NCI-H460 (cell line): Measurements from ENCODE around the gene GDF10. TPM values are rescaled to one million over a fixed set of nuclear protein-coding genes. Genes with fewer than 3 reads are reported as not detected.

Experiments used
- DNase-seq: peaks from one replicate; pipeline ENCODE4 v3.0.0-alpha.2; 2016; ENCODE audit warnings: low read depth; ENCODE audit errors: extremely low read depth
- total RNA-seq: library from RNA; depleted of rRNA; stranded (reverse); fragments of >200 nt; shearing (Covaris generic); gene quantifications from 2 replicates; pipeline ENCODE4 v1.2.3, GENCODE V29; 2014

The GDF10 gene
- total RNA-seq, 1 experiment from 2014 or later: not detected

GRCh38 chr10:47331491-47331890 lies 31.5 kb downstream of the GDF10 start:
- no peak for DNase-seq

- no peak for DNase-seq
Observed at GRCh38 chr10:47331954-47332353, 32.0 kb downstream of the GDF10 start.

- no peak for DNase-seq
Observed at GRCh38 chr10:47332371-47332770, 32.4 kb downstream of the GDF10 start.

- no peak for DNase-seq
Observed at GRCh38 chr10:47332946-47333345, 32.9 kb downstream of the GDF10 start.

GRCh38 chr10:47333532-47333931 lies 33.5 kb downstream of the GDF10 start:
- DNase-seq: no peak

- no peak for DNase-seq
Observed at GRCh38 chr10:47334466-47335295, 34.7 kb downstream of the GDF10 start.

GRCh38 chr10:47335906-47336305 lies 35.9 kb downstream of the GDF10 start:
- DNase-seq: no peak

- DNase-seq: no peak
Observed at GRCh38 chr10:47336387-47337134, 36.6 kb downstream of the GDF10 start.

GRCh38 chr10:47337310-47337709 lies 37.3 kb downstream of the GDF10 start:
- no peak for DNase-seq

GRCh38 chr10:47339186-47339735 lies 39.3 kb downstream of the GDF10 start:
- no peak for DNase-seq

- no peak for DNase-seq
Observed at GRCh38 chr10:47339759-47340607, 40.0 kb downstream of the GDF10 start.

- peak; percentile 40 for DNase-seq
Observed at GRCh38 chr10:47340608-47341170, 40.7 kb downstream of the GDF10 start.

- no peak for DNase-seq
Observed at GRCh38 chr10:47344996-47345870, 45.2 kb downstream of the GDF10 start.

- no peak for DNase-seq
Observed at GRCh38 chr10:47346581-47347302, 46.7 kb downstream of the GDF10 start.

GRCh38 chr10:47347303-47347675 lies 47.3 kb downstream of the GDF10 start:
- DNase-seq: no peak

- DNase-seq: no peak
Observed at GRCh38 chr10:47348138-47348651, 48.2 kb downstream of the GDF10 start, which contains the start of gene RBP3. RBP3 (plus strand) TSS chr10:47348363; CDS start chr10:47348485, 122 bp downstream.

GRCh38 chr10:47348661-47349470 lies 48.9 kb downstream of the GDF10 start:
- no peak for DNase-seq

GRCh38 chr10:47349516-47349915 lies 49.5 kb downstream of the GDF10 start:
- no peak for DNase-seq
